GM20000 (cell line): ENCODE measurements around the gene SLX1A.
"Not testable (repeated sequence)": the region's sequence is repeated elsewhere in the genome, so short reads cannot be mapped to it uniquely, and the experiment has no call there.

ENCODE experiments used
- DNase-seq: peaks from one replicate; pipeline ENCODE4 v3.0.0; 2012; ENCODE audit warnings: low spot score
- CTCF ChIP-seq: IDR thresholded peaks from 2 replicates; pipeline ENCODE4 v1.5.1; 2012; ENCODE audit warnings: mild to moderate bottlenecking, control low read depth; ENCODE audit errors: extremely low read depth, missing control alignments

SLX1A gene

GRCh38 chr16:30185683-30186421 is 7.8 kb upstream of the SLX1A start:
- DNase-seq = peak; percentile 87
- TF ChIP-seq CTCF = no peak

DNA sequence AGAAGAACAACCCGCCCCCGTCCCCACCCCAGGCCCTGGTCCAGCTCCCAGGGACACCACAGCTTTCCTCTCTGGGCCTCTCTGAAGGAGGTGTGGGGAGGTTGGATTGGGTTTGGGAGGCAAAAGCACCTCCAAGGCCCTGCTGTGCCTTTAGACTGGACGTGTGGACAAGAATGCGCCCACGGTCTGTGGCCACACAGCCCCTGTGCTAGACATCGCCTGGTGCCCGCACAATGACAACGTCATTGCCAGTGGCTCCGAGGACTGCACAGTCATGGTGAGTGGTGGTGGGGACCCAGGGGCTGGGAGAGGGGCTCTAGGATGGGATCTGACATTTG is 7.3 kb upstream of the SLX1A start:
- TF ChIP-seq CTCF = no peak

GRCh38 chr16:30186782-30187555 is 6.7 kb upstream of the SLX1A start:
- TF ChIP-seq CTCF = peak; percentile 83
- DNase-seq = peak; percentile 67

More for the DNA sequence above, 7.3 kb upstream of the SLX1A start:
- no peak for DNase-seq

- no peak for DNase-seq
- TF ChIP-seq CTCF = no peak
Observed at GRCh38 chr16:30187556-30187865, 6.2 kb upstream of the SLX1A start.

DNA sequence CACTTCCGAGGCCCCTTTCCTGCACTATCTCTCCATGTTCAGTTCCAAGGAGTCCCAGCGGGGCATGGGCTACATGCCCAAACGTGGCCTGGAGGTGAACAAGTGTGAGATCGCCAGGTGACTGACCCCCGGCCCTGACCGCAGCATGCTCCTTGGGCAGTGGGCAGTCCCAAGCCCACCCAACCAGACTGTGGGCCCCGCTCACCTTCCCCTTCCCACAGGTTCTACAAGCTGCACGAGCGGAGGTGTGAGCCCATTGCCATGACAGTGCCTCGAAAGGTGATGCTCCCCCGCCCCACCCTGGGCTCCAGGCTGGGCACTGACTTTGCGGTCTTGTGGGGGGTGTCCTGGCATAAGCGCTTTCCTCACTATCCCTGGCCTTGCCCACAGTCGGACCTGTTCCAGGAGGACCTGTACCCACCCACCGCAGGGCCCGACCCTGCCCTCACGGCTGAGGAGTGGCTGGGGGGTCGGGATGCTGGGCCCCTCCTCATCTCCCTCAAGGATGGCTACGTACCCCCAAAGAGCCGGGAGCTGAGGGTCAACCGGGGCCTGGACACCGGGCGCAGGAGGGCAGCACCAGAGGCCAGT is 5.6 kb upstream of the SLX1A start:
- no peak for DNase-seq

GRCh38 chr16:30191158-30191557 is 2.5 kb upstream of the SLX1A start:
- not testable (repeated sequence) for DNase-seq

More for the DNA sequence above, 5.6 kb upstream of the SLX1A start:
- no peak for TF ChIP-seq CTCF

DNA sequence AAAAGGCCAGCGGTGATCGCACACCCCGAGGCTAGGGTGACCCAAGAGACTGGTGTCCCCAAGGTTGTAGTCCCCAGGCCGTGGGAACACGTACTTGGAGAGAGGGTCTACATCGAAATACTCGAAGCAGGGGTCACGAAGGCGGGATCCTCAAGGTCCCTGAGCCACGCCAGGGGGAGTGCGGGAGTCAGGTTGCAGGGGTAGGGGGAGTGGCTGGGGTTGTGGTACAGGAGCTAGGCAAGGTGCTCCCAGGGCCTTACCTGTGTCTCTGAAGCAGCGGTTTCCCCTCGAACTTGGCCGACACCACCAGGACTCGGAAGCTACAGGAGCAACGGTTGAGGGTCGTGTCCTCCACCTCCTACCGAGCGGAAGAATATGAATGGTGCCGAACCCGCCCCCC is 577 bp upstream of the SLX1A start:
- DNase-seq = not testable (repeated sequence)

- DNase-seq = not testable (repeated sequence)
Observed at GRCh38 chr16:30194172-30194925, 674 bp downstream of the SLX1A start.

- DNase-seq = not testable (repeated sequence)
Observed at GRCh38 chr16:30197001-30197400, 3.3 kb downstream of the SLX1A start.

- DNase-seq = not testable (repeated sequence)
Observed at GRCh38 chr16:30199049-30199448, 5.4 kb downstream of the SLX1A start, which contains the start of gene SULT1A3. TSS of gene SULT1A3 (plus strand) at chr16:30199255. CDS start at chr16:30200729, 1,474 bp downstream.

DNA sequence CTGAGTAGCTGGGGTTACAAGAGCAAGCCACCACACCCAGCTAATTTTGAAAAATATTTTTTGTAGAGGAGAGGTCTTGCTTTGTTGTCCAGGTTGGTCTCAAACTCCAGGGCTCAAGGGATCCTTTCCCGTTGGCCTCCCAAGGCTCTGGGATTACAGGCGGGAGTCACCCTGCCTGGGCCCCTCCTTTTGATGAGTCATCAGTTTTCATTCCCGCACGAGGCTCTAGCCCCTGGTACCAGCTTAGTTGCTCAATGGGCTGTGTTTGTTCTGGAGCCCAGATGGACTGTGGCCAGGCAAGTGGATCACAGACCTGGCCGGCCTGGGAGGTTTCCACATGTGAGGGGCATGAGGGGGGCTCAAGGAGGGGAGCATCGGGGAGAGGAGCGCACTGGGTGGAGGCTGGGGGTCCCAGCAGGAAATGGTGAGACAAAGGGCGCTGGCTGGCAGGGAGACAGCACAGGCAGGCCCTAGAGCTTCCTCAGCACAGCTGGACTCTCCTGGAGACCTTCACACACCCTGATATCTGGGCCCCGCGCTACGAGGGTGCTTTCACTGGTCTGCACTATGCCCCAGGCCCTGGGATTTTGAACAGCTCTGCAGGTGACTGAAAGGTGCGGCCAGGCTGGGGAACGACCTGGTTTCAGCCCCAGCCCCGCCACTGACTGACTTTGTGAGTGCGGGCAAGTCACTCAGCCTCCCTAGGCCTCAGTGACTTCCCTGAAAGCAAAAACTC is 6.1 kb downstream of the SLX1A start:
- not testable (repeated sequence) for DNase-seq

- not testable (repeated sequence) for DNase-seq
Observed at GRCh38 chr16:30205541-30206236, 12.0 kb downstream of the SLX1A start.
